Left lobe of liver (tissue), 2 donors: ENCODE results near the gene ARHGAP12. TPM values are rescaled to one million over a fixed set of nuclear protein-coding genes. Genes with fewer than 3 reads are reported as not detected.

ENCODE experiments used
- ATAC-seq: fragments of 200-7000 bp; cut with Tn5 transposase; one replicate; pipeline ENCODE4 v1.9.1; 2020; ENCODE audit warnings: mild to moderate bottlenecking, moderate library complexity
- DNase-seq: peaks from one replicate; pipeline ENCODE4 v3.0.0-alpha.2; 2020; ENCODE audit warnings: low spot score
- total RNA-seq: library from RNA; stranded (reverse); gene quantifications from one replicate; pipeline ENCODE4 v1.2.1, GENCODE V29; 2021
- donor health status: DM: no; HTN: no; CAD: no; lungs with moderate emphysema.
- donor health status: DM: no; HTN: yes; CAD: no.

Gene ARHGAP12
- total RNA-seq, 1 donor from 2014 or later, result 11.3 TPM

DNA sequence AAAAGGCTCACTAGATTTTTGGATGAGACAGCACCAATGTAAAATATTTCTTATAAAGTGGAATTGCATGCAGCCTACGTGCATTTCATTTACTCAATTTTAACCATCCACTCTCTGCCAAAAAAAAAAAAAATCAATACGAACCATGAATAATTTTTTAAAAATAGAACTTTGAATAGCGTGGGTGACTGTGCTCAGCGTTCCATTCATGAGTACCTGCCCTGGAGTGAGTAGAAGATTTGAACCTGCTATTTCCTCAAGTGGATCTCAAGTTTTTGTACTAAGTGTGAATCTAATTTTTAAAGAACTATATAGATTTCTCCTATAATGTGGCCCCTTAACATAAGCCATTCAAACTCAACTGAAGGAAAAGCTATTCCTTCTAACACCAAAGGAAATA, 105.3 kb downstream of the ARHGAP12 start:
- DNase-seq, result no peak
- no peak for ATAC-seq

- DNase-seq, result no peak
- ATAC-seq, result no peak
Observed at GRCh38 chr10:31822616-31823318, 105.9 kb downstream of the ARHGAP12 start.

GRCh38 chr10:31822150-31822549, 106.5 kb downstream of the ARHGAP12 start:
- ATAC-seq (no peak), DNase-seq (no peak)

GRCh38 chr10:31820778-31821369, 107.8 kb downstream of the ARHGAP12 start:
- no peak for ATAC-seq
- DNase-seq, result no peak

GRCh38 chr10:31820096-31820495, 108.5 kb downstream of the ARHGAP12 start:
- DNase-seq (no peak), ATAC-seq (no peak)

DNA sequence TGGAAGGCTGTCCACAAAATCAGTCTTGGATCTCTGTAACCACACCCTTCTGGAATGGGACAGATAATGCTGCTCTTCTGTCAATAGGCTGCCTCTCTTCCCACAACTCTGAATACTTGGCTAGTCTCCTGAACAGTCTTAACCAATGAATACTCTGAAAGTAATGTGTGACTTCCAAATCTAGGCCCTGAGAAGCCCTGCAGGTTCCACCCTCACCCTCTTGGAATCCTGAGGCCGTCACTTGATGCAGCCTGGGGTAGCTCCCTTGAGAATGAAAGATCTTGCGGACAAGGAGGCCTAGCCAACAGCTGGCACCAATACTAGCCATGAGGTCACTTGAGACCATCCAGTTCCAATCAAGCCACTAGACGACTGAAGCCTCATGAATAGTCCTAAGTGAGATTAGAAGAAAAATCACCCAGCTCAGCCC, 109.2 kb downstream of the ARHGAP12 start:
- DNase-seq, result no peak
- peak; percentile 26 for ATAC-seq

DNA sequence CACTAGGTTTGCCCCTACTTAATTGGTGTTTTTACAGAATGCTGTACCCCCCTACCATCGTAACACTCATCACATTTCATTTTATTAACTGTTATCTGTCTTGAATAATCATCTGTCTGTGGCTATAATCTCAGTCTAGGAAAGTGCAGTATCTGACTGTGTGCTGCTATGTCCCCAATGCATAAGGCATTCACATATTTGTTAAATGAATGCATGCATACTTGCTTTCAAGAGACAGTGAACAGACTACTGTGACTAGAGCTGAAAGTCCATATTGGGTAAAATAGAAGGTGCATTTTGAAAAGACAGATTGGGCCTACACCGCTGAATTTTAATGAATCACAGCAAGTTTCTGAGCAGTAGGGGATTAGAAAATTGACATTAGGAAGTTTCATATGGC, 112.3 kb downstream of the ARHGAP12 start:
- ATAC-seq (no peak), DNase-seq (no peak)

- ATAC-seq, result peak; percentile 86
- no peak for DNase-seq
Observed at GRCh38 chr10:31808258-31809218, 120.1 kb downstream of the ARHGAP12 start.

DNA sequence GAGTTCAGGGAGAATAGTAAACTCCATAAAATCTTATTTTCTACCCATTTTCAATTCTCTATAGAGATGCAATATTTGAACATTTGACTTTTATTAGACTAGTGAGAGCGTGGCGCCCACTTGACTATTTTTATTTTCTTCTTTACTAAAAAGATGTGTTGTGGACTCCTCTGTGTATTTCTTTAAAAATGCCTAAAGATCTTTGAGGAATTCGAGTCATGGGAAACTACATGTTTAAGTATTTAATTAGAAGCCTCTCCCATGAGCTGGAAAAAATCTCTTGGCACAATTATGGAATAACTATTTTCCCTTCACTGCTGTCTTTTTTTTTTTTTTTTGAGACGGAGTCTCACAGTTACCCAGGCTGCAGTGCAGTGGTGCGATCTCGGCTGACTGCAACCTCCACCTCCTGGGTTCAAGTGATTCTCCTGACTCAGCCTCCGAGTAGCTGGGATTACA, 124.2 kb downstream of the ARHGAP12 start:
- ATAC-seq (no peak), DNase-seq (no peak)

GRCh38 chr10:31803606-31804351, 124.9 kb downstream of the ARHGAP12 start:
- no peak for DNase-seq
- no peak for ATAC-seq

- ATAC-seq (peak; percentile 68), DNase-seq (no peak)
Observed at GRCh38 chr10:31799181-31799580, 129.4 kb downstream of the ARHGAP12 start.

DNA sequence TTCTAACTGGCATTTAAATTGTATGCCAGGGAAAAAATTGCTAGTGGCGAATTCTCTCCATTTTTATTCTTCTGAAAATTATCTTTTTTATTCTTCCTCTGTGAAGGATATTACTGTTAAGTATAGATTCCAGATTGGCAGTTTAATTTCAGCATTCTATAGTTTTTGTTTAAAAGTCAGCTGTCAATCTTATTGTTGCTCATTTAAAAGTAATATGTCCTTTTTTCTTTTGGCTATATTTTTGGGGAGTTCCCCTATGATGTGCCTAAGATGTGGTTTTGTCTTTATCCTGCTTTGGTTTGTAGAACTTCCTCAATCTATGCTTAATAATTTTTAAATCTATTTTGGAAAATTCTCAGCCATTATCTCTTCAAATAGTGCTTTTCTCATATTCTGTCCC, 135.9 kb downstream of the ARHGAP12 start:
- no peak for DNase-seq
- ATAC-seq, result no peak

- ATAC-seq, result no peak
Observed at GRCh38 chr10:31789555-31789954, 139.1 kb downstream of the ARHGAP12 start.

GRCh38 chr10:31782701-31783100, 145.9 kb downstream of the ARHGAP12 start:
- ATAC-seq (no peak), DNase-seq (no peak)

More at GRCh38 chr10:31789555-31789954, 139.1 kb downstream of the ARHGAP12 start:
- DNase-seq, result no peak

DNA sequence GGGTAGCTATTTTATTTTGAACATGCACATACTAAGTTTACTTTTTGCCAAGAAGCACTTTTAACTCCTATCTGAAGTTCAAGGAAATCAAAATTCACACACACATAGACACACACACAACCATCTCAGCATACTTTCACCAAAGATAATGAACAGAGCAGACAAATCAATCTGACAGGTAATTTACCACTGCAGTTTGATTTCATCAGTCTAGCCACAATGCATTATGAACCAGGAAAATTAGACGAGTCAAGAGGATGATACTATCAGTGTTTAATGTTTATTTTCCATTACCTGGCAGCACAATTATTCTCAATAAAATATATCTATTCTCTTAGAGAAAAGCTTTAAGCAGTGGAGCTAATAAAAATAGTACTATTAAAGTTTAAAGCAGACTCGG, 147.9 kb downstream of the ARHGAP12 start:
- DNase-seq, result no peak
- no peak for ATAC-seq

GRCh38 chr10:31778627-31779026, 150.0 kb downstream of the ARHGAP12 start:
- DNase-seq (no peak), ATAC-seq (no peak)

- no peak for ATAC-seq
- peak; percentile 11 for DNase-seq
Observed at GRCh38 chr10:31776159-31776558, 152.5 kb downstream of the ARHGAP12 start.

GRCh38 chr10:31774928-31775650, 153.5 kb downstream of the ARHGAP12 start:
- peak; percentile 54 for ATAC-seq

GRCh38 chr10:31774299-31774900, 154.2 kb downstream of the ARHGAP12 start:
- DNase-seq, result peak; percentile 28

More at GRCh38 chr10:31774928-31775650, 153.5 kb downstream of the ARHGAP12 start:
- no peak for DNase-seq

More at GRCh38 chr10:31774299-31774900, 154.2 kb downstream of the ARHGAP12 start:
- no peak for ATAC-seq
